NOMO-1 treated with dmso at 0.1 percent for 144 hours (cell line): Measurements from ENCODE around the gene CPXM2.

Experiments used
- DNase-seq: peaks from one replicate; lab custom pipeline; 2025; ENCODE audit not compliant: unreplicated experiment; lab: John Stamatoyannopoulos, UW

Gene CPXM2

GRCh38 chr10:123878666-123879303, 12.8 kb downstream of the CPXM2 start:
- no peak for DNase-seq

- no peak for DNase-seq
Measured at GRCh38 chr10:123870260-123870659, 21.3 kb downstream of the CPXM2 start.

- no peak for DNase-seq
Measured at GRCh38 chr10:123869020-123869414, 22.6 kb downstream of the CPXM2 start.

- no peak for DNase-seq
Measured at GRCh38 chr10:123868038-123869019, 23.3 kb downstream of the CPXM2 start.

GRCh38 chr10:123865880-123866279, 25.7 kb downstream of the CPXM2 start:
- DNase-seq = no peak

GRCh38 chr10:123865350-123865749, 26.3 kb downstream of the CPXM2 start:
- no peak for DNase-seq

- DNase-seq = no peak
Measured at GRCh38 chr10:123864923-123865322, 26.7 kb downstream of the CPXM2 start.

GRCh38 chr10:123863721-123864482, 27.7 kb downstream of the CPXM2 start:
- no peak for DNase-seq

GRCh38 chr10:123863183-123863575, 28.4 kb downstream of the CPXM2 start:
- DNase-seq = no peak

GRCh38 chr10:123862421-123863182, 29.0 kb downstream of the CPXM2 start:
- DNase-seq = no peak

- no peak for DNase-seq
Measured at GRCh38 chr10:123860856-123861255, 30.8 kb downstream of the CPXM2 start.

- DNase-seq = no peak
Measured at GRCh38 chr10:123860209-123860608, 31.4 kb downstream of the CPXM2 start.

GRCh38 chr10:123859653-123860050, 32.0 kb downstream of the CPXM2 start:
- DNase-seq = no peak

GRCh38 chr10:123858907-123859652, 32.5 kb downstream of the CPXM2 start:
- DNase-seq = no peak

- no peak for DNase-seq
Measured at GRCh38 chr10:123858077-123858681, 33.4 kb downstream of the CPXM2 start.

GRCh38 chr10:123857616-123858015, 34.0 kb downstream of the CPXM2 start:
- DNase-seq = no peak

GRCh38 chr10:123855008-123855684, 36.5 kb downstream of the CPXM2 start:
- no peak for DNase-seq

- no peak for DNase-seq
Measured at GRCh38 chr10:123854498-123854897, 37.1 kb downstream of the CPXM2 start.

- no peak for DNase-seq
Measured at GRCh38 chr10:123854003-123854402, 37.6 kb downstream of the CPXM2 start.
